ENCODE results near the gene FRMD4A. TPM values are rescaled to one million over a fixed set of nuclear protein-coding genes. Genes with fewer than 3 reads are reported as not detected.

FRMD4A gene
- total RNA-seq, 4 donors from 2014 or later = 5.6 to 34.1 (median 19.4) TPM

GRCh38 chr10:13892871-13893270, 437.9 kb downstream of the FRMD4A start:
- H3K27ac ChIP-seq = no peak overlapping the region
- no peak for DNase-seq
- no peaks in the 10 kb centered on the region for H3K27me3 ChIP-seq
- TF ChIP-seq POLR2A (IDR thresholded peaks at IDR 0.05) = no peak
- TF ChIP-seq, protein P1, sequence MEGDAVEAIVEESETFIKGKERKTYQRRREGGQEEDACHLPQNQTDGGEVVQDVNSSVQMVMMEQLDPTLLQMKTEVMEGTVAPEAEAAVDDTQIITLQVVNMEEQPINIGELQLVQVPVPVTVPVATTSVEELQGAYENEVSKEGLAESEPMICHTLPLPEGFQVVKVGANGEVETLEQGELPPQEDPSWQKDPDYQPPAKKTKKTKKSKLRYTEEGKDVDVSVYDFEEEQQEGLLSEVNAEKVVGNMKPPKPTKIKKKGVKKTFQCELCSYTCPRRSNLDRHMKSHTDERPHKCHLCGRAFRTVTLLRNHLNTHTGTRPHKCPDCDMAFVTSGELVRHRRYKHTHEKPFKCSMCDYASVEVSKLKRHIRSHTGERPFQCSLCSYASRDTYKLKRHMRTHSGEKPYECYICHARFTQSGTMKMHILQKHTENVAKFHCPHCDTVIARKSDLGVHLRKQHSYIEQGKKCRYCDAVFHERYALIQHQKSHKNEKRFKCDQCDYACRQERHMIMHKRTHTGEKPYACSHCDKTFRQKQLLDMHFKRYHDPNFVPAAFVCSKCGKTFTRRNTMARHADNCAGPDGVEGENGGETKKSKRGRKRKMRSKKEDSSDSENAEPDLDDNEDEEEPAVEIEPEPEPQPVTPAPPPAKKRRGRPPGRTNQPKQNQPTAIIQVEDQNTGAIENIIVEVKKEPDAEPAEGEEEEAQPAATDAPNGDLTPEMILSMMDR (IDR thresholded peaks at IDR 0.05) = no peak
- H3K4me1 ChIP-seq = no peaks in the 10 kb centered on the region
- no peaks in the 10 kb centered on the region for H3K9me3 ChIP-seq
- intact Hi-C loops (cut with DNase I; ENCODE audit: low total_unique reads) = no loop called here
- no peak overlapping the region for H3K4me3 ChIP-seq
- H3K36me3 ChIP-seq = no peaks in the 10 kb centered on the region

- Histone ChIP-seq H3K9me3 (no peaks in the 10 kb centered on the region), H3K4me1 (no peaks in the 10 kb centered on the region), H3K4me3 (peak overlapping the region; percentile 38 to 41), H3K27ac (peak overlapping the region; percentile 54 to 64), H3K27me3 (no peaks in the 10 kb centered on the region), H3K36me3 (no peaks in the 10 kb centered on the region)
- intact Hi-C loops (cut with DNase I; ENCODE audit: low total_unique reads) = no loop called here
- TF ChIP-seq POLR2A (IDR thresholded peaks at IDR 0.05) = no peak
- TF ChIP-seq, protein P1 (IDR thresholded peaks at IDR 0.05) = no peak
- no peak for DNase-seq
Observed at GRCh38 chr10:13892001-13892491, 438.7 kb downstream of the FRMD4A start.

DNA sequence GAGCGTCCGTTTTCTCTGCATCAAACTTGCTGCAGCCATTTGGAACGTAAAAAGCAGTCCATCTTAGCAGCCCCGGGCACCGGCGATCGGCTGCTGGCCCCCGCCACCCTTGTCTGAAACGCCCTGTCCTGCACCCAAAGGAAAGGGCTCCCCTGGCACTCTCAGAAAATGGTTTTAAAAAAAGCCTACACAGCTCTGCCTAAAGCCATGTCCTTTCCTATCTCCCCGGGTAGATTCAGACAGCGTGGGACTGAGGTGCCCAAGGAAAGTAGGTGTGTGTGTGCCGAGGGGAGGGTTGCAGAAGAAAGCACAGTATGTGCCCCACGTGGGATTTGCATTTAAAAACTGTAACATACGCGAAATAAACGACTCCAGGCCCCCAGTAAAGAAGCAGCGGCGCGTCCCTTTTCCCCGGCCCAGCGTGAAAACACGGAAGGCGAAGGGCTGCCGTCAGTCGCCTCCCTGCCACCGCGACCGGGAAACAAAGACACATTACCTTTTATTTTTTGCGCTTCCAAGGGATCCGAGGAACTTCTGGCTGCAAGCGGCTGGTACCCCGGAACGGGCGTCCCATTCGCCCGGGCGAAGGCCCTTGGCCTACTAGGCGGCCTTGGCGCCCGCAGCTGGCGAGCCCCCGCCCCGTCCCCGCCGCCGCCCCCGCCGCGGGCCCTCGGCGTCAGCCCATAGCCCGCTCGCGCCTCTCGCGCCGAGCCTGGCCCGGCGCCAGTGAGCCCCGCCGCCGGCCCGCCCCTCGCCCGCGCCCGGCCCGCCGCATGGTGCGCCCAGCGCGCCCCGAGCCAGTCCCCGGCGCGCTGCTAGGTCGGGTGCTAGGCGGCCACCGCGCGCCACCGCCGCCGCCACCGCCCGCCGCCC, 439.4 kb downstream of the FRMD4A start:
- Histone ChIP-seq H3K4me1 (no peaks in the 10 kb centered on the region), H3K4me3 (peak overlapping the region; percentile 38 to 44), H3K27me3 (no peaks in the 10 kb centered on the region), H3K36me3 (no peaks in the 10 kb centered on the region), H3K9me3 (no peaks in the 10 kb centered on the region), H3K27ac (peak overlapping the region; percentile 54 to 64)
- TF ChIP-seq, protein P1 (IDR thresholded peaks at IDR 0.05) = no peak
- no peak for TF ChIP-seq POLR2A (IDR thresholded peaks at IDR 0.05)
- DNase-seq = no peak
- intact Hi-C loops (cut with DNase I; ENCODE audit: low total_unique reads) = no loop called here

DNA sequence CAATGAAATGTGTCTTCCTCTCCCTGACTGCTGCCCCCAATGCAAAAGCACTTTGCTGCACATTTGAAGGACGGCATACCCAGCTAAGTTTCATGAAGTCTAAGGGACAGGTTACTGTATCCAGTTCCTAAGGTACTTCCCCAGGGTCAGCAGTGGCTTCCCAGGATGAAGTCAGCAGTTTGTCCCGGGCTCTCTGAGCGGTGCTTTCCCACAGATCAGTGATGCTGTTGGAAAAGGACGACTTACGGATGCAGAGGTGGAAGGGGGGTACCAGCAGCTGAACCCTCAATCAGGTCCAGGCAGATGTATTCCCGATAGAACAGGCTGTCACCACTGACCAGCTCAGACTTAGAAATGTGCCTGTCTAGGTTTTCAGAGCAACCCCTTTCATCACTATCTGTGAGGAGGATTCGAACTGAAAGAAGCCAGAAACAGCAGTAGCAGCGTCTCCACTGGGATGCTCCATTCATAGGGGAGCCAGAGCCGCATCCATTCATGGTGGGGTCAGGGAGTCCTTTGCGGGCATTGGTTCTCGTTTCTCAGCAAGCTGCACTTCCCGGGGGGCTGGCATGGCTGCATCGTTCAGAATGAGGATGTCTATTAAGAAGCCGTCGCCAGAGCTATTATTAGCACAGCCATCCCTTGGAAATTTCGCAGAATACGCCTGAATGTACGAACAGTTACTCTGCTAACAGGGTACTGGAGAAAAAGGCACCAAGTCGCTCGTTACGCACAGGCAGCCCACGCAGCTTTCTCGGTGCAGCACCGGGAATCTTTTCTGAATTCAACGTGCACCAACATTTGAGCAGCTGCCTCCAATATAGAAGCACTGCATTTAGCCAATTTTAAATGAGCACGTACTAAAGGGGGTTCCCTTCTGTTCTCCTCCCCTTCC, 440.2 kb downstream of the FRMD4A start:
- Histone ChIP-seq H3K9me3 (no peaks in the 10 kb centered on the region), H3K27me3 (no peaks in the 10 kb centered on the region), H3K4me1 (no peaks in the 10 kb centered on the region), H3K36me3 (no peaks in the 10 kb centered on the region), H3K4me3 (peak overlapping the region; percentile 36 to 44), H3K27ac (peak overlapping the region; percentile 50 to 64)
- DNase-seq = peak in 1 of 2 donors; percentile 18
- intact Hi-C loops (cut with DNase I; ENCODE audit: low total_unique reads) = no loop called here
- TF ChIP-seq POLR2A (IDR thresholded peaks at IDR 0.05) = no peak
- TF ChIP-seq, protein P1 (IDR thresholded peaks at IDR 0.05) = no peak

Data from uterus (tissue), 4 donors.